T-helper 2 cell (primary cell): ENCODE data around the gene DHCR24.
"Not testable (repeated sequence)": the region's sequence is repeated elsewhere in the genome, so short reads cannot be mapped to it uniquely, and the experiment has no call there.

Experiments used
- DNase-seq, 5 experiments: peaks; one replicate each; pipeline versions ENCODE4 v3.0.0 to v3.0.0-alpha.2; 2012 to 2022

The DHCR24 gene

GRCh38 chr1:54885807-54886723 lies 930 bp downstream of the DHCR24 start:
- peak in 1 of 5 experiments; percentile 26 for DNase-seq

DNA sequence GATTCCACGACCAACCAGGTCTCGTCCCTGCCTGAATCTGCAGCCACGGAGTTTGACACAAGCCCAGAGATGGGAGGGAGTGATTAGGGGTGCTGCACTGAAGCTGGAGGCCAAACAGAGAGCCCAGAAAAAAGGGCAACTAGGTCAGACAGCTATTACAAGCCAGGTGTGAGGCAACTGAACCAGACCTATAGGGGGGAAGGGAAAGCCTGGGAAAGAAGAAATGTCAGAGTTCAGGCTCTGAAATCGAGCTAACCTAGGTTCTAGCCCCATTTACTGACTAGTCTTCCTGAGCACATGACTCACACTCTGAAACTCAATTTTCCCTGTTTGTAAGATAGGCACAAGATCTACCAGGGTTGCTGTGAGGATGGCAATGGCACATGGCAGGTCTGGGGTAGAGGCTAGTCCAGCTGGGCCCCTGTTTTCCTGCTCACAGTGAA lies 1.7 kb downstream of the DHCR24 start:
- no peak for DNase-seq

DNA sequence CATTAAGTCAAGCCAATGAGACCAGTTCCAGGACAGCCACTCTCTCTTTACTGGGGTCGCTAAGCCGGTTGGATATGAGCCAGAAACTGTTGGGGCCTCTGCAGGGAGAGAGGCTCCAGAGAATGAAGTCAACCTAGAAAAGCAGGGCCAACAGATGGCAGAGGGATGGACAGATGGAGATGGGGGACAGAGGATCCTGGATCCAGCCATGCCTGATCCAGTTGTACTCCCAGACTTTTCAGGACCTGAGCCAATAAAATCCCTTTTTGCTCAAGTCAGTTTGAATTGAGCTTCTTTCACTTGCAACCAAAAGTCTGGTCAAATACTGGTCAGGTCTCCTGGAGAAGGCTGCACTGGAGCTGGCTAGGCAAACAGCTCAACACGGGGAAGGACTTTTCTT lies 2.2 kb downstream of the DHCR24 start:
- no peak for DNase-seq

DNA sequence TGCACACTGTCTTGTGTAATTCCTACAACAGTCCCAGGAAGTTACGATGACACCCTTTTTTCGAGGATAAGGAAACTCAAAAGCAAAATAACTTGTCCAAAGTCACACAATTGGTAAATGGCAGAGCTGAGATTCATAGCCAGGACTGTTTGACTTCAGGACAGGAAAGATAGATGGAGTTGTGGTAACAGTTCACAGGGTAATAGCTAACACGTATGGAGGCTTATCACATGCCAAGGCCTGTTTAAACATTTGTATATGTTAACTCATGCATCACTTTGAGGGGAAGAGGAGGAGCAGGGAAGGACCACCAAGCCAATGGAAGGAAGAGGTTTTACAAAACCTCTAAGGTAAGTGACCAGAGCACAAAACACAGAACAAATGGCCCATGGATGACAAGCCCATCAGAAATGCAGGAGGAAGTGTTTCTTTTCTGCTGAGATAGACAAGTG lies 2.8 kb downstream of the DHCR24 start:
- no peak for DNase-seq

DNA sequence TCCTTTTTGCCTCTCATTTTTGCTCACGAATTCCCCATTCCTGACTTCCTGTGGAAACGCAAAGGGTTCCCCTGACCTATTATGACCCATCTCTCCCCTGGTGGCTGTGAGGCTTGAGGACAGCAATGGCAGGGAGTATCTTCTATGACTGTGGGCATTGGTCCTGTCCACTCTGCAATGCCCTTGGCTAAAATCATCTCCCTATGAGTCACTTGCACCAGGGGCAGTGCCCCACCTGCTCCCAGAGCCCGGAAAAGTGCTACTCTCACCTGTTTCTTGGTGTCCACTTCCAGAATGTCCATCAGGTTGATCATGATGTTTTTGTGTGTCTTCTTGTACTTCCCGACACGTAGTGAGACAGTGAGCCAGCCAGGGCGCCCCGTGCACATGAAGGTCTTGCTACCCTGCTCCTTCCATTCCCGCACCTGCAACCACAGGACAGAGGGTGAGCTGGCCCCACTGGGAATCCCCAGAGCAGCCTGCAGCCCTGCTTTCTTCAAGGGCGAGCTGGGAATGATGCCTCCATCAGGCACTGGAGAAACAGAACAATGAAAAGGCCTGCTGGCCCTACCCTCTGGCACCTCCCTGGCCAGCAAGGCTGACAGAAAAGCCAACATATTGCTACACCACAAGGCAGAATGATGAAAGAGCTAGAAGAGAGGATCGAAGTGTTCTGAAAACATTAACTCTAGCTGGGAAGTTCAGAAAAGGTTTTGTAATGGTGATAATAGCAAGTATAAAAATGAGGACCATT lies 3.5 kb downstream of the DHCR24 start:
- no peak for DNase-seq

DNA sequence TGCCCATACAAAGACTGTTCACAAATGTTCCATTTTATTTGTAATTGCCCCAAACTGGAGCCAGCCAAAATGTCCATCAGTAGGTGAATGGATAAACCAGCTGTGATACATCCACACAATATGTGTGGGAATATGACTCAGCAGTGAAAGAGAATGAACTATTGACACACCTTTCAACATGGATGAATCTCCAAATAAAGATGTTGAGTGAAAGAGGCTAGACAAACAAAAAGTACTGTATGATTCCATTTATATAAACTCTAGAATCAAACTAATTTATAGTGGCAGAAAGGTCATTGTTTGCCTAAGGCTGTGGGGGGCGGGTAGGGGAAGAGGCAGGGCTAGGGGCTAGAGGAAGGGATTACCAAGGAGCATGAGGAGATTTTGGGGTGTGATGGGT lies 4.5 kb downstream of the DHCR24 start:
- no peak for DNase-seq

- not testable (repeated sequence) for DNase-seq
Observed at GRCh38 chr1:54881604-54882003, 5.4 kb downstream of the DHCR24 start.

- no peak for DNase-seq
Observed at GRCh38 chr1:54879872-54880271, 7.1 kb downstream of the DHCR24 start.

- DNase-seq: no peak
Observed at GRCh38 chr1:54876814-54877213, 10.2 kb downstream of the DHCR24 start.

GRCh38 chr1:54875000-54875399 lies 12.0 kb downstream of the DHCR24 start:
- DNase-seq: no peak

DNA sequence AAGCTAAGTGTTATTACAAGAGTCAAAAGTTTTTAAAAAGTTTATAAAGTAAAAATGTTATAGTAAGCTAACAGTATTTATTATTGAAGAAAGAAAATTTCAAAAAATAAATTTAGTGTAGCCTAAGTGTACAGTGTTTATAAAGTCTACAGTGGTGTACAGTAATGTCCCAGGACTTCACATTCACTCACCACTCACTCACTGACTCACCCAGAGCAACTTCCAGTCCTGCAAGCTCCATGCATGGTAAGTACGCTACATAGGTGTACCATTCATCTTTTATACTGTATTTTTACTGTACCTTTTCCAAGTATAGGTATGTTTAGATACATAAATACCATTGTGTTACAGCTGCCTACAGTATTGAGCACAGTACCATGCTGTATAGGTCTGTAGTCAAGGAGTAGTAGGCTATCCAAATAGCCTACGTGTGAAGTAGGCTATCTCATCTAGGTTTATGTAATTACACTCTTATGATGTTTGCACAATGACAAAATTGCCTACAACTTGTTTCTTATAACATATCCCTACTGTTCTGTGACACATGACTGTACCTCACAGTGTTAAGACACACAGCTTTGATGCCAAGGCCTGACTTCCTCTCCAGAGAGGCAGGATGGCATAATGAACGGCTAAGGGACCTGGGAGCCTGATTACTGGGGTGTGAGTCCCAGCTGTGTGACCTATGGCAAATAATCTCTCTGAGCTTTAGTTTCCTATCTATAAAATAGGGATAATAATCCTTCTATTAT lies 12.7 kb downstream of the DHCR24 start:
- no peak for DNase-seq

- no peak for DNase-seq
Observed at GRCh38 chr1:54872036-54872331, 15.0 kb downstream of the DHCR24 start.

- no peak for DNase-seq
Observed at GRCh38 chr1:54871275-54872035, 15.5 kb downstream of the DHCR24 start.

DNA sequence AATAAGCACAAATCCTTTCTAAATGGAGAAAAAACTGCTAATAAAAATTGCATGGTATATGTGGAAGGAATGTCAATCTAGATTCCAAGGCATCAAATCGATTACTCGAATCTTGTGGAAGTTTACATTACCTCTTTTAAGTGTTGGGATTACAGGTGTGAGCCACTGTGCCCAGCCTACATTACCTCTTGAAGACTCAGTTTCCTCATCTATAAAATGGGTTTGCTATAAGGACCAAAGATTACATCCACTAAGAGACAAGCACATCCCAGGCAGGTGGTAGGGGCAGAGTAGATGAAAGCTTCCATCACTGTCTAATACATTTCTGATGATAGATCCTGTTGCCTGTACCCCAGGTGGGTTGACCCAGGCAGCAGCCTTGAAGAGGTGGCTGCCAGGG lies 16.1 kb downstream of the DHCR24 start:
- no peak for DNase-seq

DNA sequence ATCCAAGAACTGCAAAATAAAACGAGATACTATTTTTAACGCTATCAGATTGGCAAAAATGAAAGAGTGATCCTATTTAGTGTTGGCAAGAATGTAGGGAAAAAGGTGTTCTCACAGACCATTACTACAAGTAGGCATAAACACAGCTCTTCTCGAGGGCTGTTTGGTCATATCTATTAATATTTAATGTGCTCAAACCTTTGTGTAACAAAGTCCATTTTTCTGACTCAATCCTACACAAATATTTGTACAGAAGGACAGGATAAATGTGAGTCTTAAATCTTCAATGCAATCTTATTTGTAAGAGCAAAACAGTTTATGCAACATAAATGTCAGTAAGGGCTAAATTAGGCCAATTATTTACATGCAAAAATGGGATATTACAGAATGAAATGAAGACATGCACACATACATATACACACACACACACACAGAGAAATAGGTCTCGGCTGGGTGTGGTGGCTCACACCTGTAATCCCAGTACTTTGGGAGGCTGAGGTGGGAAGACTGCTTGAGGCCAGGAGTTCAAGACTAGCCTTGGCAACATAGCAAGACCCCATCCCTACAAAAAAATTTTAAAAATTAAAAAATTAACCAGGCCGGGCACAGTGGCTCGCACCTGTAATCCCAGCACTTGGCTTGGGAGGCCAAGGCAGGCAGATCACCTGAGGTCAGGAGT lies 17.7 kb downstream of the DHCR24 start:
- no peak for DNase-seq

GRCh38 chr1:54867717-54868057 lies 19.3 kb downstream of the DHCR24 start:
- DNase-seq: no peak

- no peak for DNase-seq
Observed at GRCh38 chr1:54866801-54867716, 19.9 kb downstream of the DHCR24 start.

- no peak for DNase-seq
Observed at GRCh38 chr1:54865238-54866073, 21.5 kb downstream of the DHCR24 start.

- no peak for DNase-seq
Observed at GRCh38 chr1:54864460-54865208, 22.4 kb downstream of the DHCR24 start.
